SK-N-SH (cell line): ENCODE results near the gene WDCP. TPM values are rescaled to one million over a fixed set of nuclear protein-coding genes. Genes with fewer than 3 reads are reported as not detected.

ENCODE experiments used
- CTCF ChIA-PET: fragments of 300-600, 350-600 bp; formaldehyde crosslinking; extraction: SDS; loops from one replicate; lab custom pipeline; 2021; lab: Yijun Ruan, JAX
- POLR2A ChIA-PET: fragments of 350-600 bp; sonication (Branson Sonifier 250); formaldehyde crosslinking; extraction: SDS; loops from one replicate; lab custom pipeline; 2020; ENCODE audit warnings: antibody characterized with exemption, inconsistent platforms; lab: Yijun Ruan, JAX
- DNase-seq: peaks from one replicate; pipeline ENCODE4 v3.0.0; 2012
- H2AFZ ChIP-seq: fragments of 200-600 bp; sonication (generic); 2 replicates; pipeline ENCODE4 v1.8.1; 2016; ENCODE audit warnings: antibody characterized with exemption, mild to moderate bottlenecking, low read depth
- H3F3A ChIP-seq: fragments of 200-600 bp; sonication (generic); replicated peaks from 2 replicates; pipeline ENCODE3; 2016; ENCODE audit warnings: antibody characterized with exemption, mild to moderate bottlenecking; ENCODE audit not compliant: insufficient read depth
- H3K27ac ChIP-seq, 2 experiments: fragments of 200-500 bp in 1 of 2; fragments of 200-600 bp in 1 of 2; sonication (Bioruptor generic) in 1 of 2; sonication (generic), shearing (Covaris generic) in 1 of 2; 2 replicates each; pipeline versions ENCODE4 v1.5.1 to v1.6.1; 2014 to 2016; ENCODE audit warnings: low read depth in 2 of 2, inconsistent platforms in 1 of 2, low read length in 1 of 2, mild to moderate bottlenecking in 1 of 2, mixed read lengths in 1 of 2
- H3K27me3 ChIP-seq: fragments of 200-600 bp; sonication (generic), shearing (Covaris generic); 2 replicates; pipeline ENCODE4 v1.6.1; 2016; ENCODE audit warnings: mixed run types; ENCODE audit not compliant: insufficient read depth
- H3K36me3 ChIP-seq, 2 experiments: fragments of 200-500 bp in 1 of 2; fragments of 200-600 bp in 1 of 2; sonication (Bioruptor generic) in 1 of 2; sonication (generic) in 1 of 2; replicated peaks in 1 of 2; 2 replicates each; pipeline versions ENCODE3 to v1.5.1; 2014 to 2016; ENCODE audit warnings: low read length in 1 of 2, mild to moderate bottlenecking in 1 of 2; ENCODE audit not compliant: insufficient read depth in 2 of 2, control insufficient read depth in 1 of 2
- H3K4me1 ChIP-seq, 2 experiments: fragments of 200-500 bp in 1 of 2; fragments of 200-600 bp in 1 of 2; sonication (Bioruptor generic) in 1 of 2; sonication (generic), shearing (Covaris generic) in 1 of 2; 2 replicates each; pipeline versions ENCODE4 v1.5.1 to v1.6.1; 2014 to 2016; ENCODE audit warnings: low read depth in 1 of 2, low read length in 1 of 2, mixed run types in 1 of 2; ENCODE audit not compliant: insufficient read depth in 2 of 2, control insufficient read depth in 1 of 2
- H3K4me2 ChIP-seq: fragments of 200-600 bp; sonication (generic), shearing (Covaris generic); 2 replicates; pipeline ENCODE4 v1.6.1; 2017; ENCODE audit warnings: mixed run types
- H3K4me3 ChIP-seq, 2 experiments: fragments of 200-500 bp in 1 of 2; fragments of 200-600 bp in 1 of 2; sonication (Bioruptor generic) in 1 of 2; sonication (generic), shearing (Covaris generic) in 1 of 2; 2 replicates each; pipeline versions ENCODE4 v1.5.1 to v1.8.1; 2014 to 2016; ENCODE audit warnings: low read depth in 2 of 2, inconsistent platforms in 1 of 2, low read length in 1 of 2, mild to moderate bottlenecking in 1 of 2, mixed read lengths in 1 of 2, moderate library complexity in 1 of 2
- H3K79me2 ChIP-seq: fragments of 200-600 bp; sonication (generic); 2 replicates; pipeline ENCODE4 v1.8.1; 2017; ENCODE audit warnings: mild to moderate bottlenecking; ENCODE audit not compliant: insufficient read depth
- H3K9ac ChIP-seq: fragments of 200-600 bp; sonication (generic); 2 replicates; pipeline ENCODE4 v1.6.1; 2017; ENCODE audit warnings: mixed run types
- H3K9me2 ChIP-seq: fragments of 200-600 bp; sonication (generic); 2 replicates; pipeline ENCODE4 v1.6.1; 2017; ENCODE audit warnings: mixed run types
- H3K9me3 ChIP-seq: fragments of 200-600 bp; sonication (generic); 2 replicates; pipeline ENCODE4 v1.6.1; 2017; ENCODE audit warnings: mixed run types, mild to moderate bottlenecking, moderate library complexity
- H4K20me1 ChIP-seq: fragments of 200-600 bp; sonication (generic); 2 replicates; pipeline ENCODE4 v1.6.1; 2017; ENCODE audit warnings: mild to moderate bottlenecking, mixed run types; ENCODE audit not compliant: insufficient read depth
- EP300 ChIP-seq, 2 experiments: IDR thresholded peaks; 2 replicates each; pipeline versions ENCODE4 v1.4.0 to v1.6.1; 2012; ENCODE audit warnings: borderline replicate concordance in 1 of 2, low read depth in 1 of 2, low read length in 1 of 2
- GATA2 ChIP-seq: sonication (generic); formaldehyde crosslinking; IDR thresholded peaks from 2 replicates; pipeline ENCODE4 v1.5.0; 2020; ENCODE audit warnings: mild to moderate bottlenecking, missing genetic modification reagents
- MEF2A ChIP-seq: IDR thresholded peaks from 2 replicates; pipeline ENCODE4 v1.4.0; 2012; ENCODE audit warnings: low read depth, borderline replicate concordance
- NRF1 ChIP-seq: IDR thresholded peaks from 2 replicates; pipeline ENCODE4 v1.6.1; 2012; ENCODE audit warnings: low read depth, mild to moderate bottlenecking, low read length
- RAD21 ChIP-seq: IDR thresholded peaks from 2 replicates; pipeline ENCODE4 v1.6.1; 2012; ENCODE audit warnings: mild to moderate bottlenecking, low read length
- RCOR1 ChIP-seq: fragments of 150-350 bp; IDR thresholded peaks from 2 replicates; pipeline ENCODE4 v1.6.1; 2017; ENCODE audit warnings: antibody characterized with exemption, low read length
- RXRA ChIP-seq: IDR thresholded peaks from 2 replicates; pipeline ENCODE4 v1.4.0; 2012; ENCODE audit warnings: low read depth, mild to moderate bottlenecking, borderline replicate concordance
- SIN3A ChIP-seq: IDR thresholded peaks from 2 replicates; pipeline ENCODE4 v1.6.1; 2012; ENCODE audit warnings: low read depth, mild to moderate bottlenecking, low read length, moderate library complexity, borderline replicate concordance
- SMC3 ChIP-seq: IDR thresholded peaks from 2 replicates; pipeline ENCODE4 v1.6.1; 2012; ENCODE audit warnings: low read depth, low read length, improper control_type of control experiment
- TCF12 ChIP-seq: IDR thresholded peaks from 2 replicates; pipeline ENCODE4 v1.4.0; 2012
- TEAD4 ChIP-seq: IDR thresholded peaks from 2 replicates; pipeline ENCODE4 v1.4.0; 2012; ENCODE audit warnings: mild to moderate bottlenecking, borderline replicate concordance; ENCODE audit not compliant: insufficient read depth
- WGBS: methylation state at CpG from one replicate; pipeline ENCODE4 v1.1.6; 2017; ENCODE audit warnings: low lambda C conversion rate; 5-methylcytosine and 5-hydroxymethylcytosine counted together
- polyA plus RNA-seq, 3 experiments: library from polyadenylated mRNA; depleted of rRNA; stranded (reverse); fragments of >200 nt; gene quantifications; 2 replicates each; pipeline ENCODE4 v1.2.3, GENCODE V29; 2012
- TF ChIP-seq, protein P1 (sequence below): IDR thresholded peaks from 2 replicates; pipeline ENCODE4 v1.4.0; 2012; ENCODE audit warnings: low read depth
- TF ChIP-seq, protein P2 (sequence below): IDR thresholded peaks from 2 replicates; pipeline ENCODE4; 2012

WDCP gene
- polyA plus RNA-seq, 1 of the 3 experiments (the other 2 are of a cell fraction) = 7.1 TPM

DNA sequence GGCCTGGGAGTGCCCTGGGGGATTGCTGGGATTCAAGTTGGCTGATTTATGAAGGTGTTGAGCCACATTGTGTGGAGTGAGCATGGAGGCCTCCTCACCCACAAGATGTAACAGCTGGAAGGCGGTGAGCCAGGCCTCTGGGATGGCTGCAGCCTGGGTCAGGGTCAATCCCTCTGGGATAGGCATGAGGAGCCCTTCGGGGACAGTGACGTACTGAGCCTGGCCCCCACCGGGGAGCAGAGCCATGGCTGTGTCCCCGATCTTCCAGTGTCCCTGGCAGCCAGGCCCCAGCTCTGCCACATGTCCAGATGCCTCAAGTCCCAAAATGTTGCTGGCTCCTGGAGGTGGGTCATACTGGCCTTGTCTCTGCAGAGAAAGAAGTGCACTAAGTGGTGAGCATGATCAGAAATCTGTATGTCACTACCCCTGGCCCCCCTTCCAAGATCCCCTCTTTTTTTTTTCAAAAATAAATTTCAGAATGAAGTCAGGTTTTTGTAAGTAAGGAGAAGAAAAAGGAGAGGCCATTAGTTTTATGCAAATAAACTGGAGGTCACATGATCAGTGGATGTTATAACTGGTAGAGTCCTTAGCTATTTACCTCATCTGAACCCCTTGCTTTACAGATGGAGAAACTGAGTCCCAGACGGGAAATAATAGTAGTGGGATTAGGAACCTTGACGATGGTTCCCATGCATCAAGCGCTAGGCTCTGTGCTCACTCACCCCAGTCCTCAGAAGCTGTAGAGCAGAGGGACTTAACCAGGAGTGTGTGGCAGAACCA is 35.8 kb upstream of the WDCP start:
- WGBS = 85% methylated on average over 8 of the region's 8 CpGs
- H3K4me3 ChIP-seq = peak overlapping the region; percentile 66 to 72
- H3K27me3 ChIP-seq = no peaks in the 10 kb centered on the region
- H3K36me3 ChIP-seq = peaks cover 30 to 38% of the 10 kb centered on the region in 2 experiments
- peaks cover 40% of the 10 kb centered on the region for H3F3A ChIP-seq
- no peaks in the 10 kb centered on the region for H4K20me1 ChIP-seq
- H3K9me2 ChIP-seq = no peaks in the 10 kb centered on the region
- H3K9ac ChIP-seq = peak overlapping the region; percentile 82
- ChIA-PET POLR2A (interaction anchor here (0.7 to 3.0 kb wide), 11 partner anchors 28 to 744 kb away, joined by 4 to 66 read pairs (median 6); partner anchors contain the start of genes ATAD2B, CENPO, FAM228B and FKBP1B), CTCF (interaction anchor here (0.6 to 5.8 kb wide), 33 partner anchors 9 to 903 kb away, joined by 3 to 75 read pairs (median 6); partner anchors contain the start of genes ATAD2B, FAM228B, FKBP1B and ITSN2)
- no peaks in the 10 kb centered on the region for H3K9me3 ChIP-seq
- no peak for TF ChIP-seq EP300 (IDR thresholded peaks at IDR 0.05; ENCODE audit: borderline replicate concordance in 1 of 2, low read depth in 1 of 2, low read length in 1 of 2)
- no peak for TF ChIP-seq TEAD4
- TF ChIP-seq RXRA = no peak
- TF ChIP-seq, protein P1, sequence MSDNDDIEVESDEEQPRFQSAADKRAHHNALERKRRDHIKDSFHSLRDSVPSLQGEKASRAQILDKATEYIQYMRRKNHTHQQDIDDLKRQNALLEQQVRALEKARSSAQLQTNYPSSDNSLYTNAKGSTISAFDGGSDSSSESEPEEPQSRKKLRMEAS = no peak
- no peak for TF ChIP-seq TCF12
- no peak for TF ChIP-seq NRF1
- H3K4me2 ChIP-seq = peak overlapping the region; percentile 87
- H3K4me1 ChIP-seq = peaks cover 0 to 21% of the 10 kb centered on the region in 2 experiments; a peak in 2 of 4 replicates
- no peak for DNase-seq
- H3K79me2 ChIP-seq = peaks cover 13% of the 10 kb centered on the region; the same call in 1 of the 2 replicates
- H2AFZ ChIP-seq = peak overlapping the region; percentile 95
- peak overlapping the region; percentile 86 to 95 for H3K27ac ChIP-seq

DNA sequence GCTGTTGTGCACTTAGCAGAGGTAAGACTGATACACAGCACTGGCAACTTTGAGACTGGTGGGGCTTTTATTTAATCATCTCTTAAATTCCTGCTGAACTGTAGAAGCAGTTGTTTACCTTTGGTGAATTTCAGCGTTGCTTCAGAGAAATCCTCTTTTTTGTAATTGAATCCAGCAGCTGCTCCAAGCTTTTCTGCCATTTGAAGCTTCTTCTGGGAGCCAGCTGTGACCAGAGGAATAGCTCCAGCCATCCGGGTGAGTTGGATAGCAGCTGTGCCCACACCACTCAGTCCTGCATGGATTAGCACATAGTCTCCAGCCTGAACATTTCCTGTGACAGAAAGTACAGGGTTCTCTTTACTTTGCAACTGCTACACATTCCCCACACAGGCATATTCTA is 33.5 kb upstream of the WDCP start:
- ChIA-PET CTCF (interaction anchor here (1.3 to 5.8 kb wide), 5 partner anchors 20 to 255 kb away, joined by 4 to 68 read pairs (median 9); partner anchors contain the start of gene ATAD2B), POLR2A (interaction anchor here (1.3 kb wide), 1 partner anchor 153 kb away, joined by 4 read pairs; the partner anchor contains the start of gene ATAD2B)
- Histone ChIP-seq H3K4me3 (no peak overlapping the region), H3F3A (peaks cover 52% of the 10 kb centered on the region), H3K36me3 (peaks cover 30 to 35% of the 10 kb centered on the region in 2 experiments), H3K79me2 (peaks cover 17% of the 10 kb centered on the region), H3K27ac (no peak overlapping the region), H2AFZ (no peak overlapping the region), H3K9me3 (no peaks in the 10 kb centered on the region), H3K9me2 (no peaks in the 10 kb centered on the region), H3K27me3 (no peaks in the 10 kb centered on the region), H3K4me2 (no peak overlapping the region), H4K20me1 (no peaks in the 10 kb centered on the region), H3K9ac (no peak overlapping the region), H3K4me1 (peaks cover 0 to 27% of the 10 kb centered on the region in 2 experiments; a peak in 2 of 4 replicates)
- DNase-seq = no peak
- TF ChIP-seq, protein P1 = no peak
- TF ChIP-seq RCOR1 = no peak
- TF ChIP-seq GATA2 (CRISPR knock-in tag) = no peak
- no peak for TF ChIP-seq TEAD4
- TF ChIP-seq, protein P2, sequence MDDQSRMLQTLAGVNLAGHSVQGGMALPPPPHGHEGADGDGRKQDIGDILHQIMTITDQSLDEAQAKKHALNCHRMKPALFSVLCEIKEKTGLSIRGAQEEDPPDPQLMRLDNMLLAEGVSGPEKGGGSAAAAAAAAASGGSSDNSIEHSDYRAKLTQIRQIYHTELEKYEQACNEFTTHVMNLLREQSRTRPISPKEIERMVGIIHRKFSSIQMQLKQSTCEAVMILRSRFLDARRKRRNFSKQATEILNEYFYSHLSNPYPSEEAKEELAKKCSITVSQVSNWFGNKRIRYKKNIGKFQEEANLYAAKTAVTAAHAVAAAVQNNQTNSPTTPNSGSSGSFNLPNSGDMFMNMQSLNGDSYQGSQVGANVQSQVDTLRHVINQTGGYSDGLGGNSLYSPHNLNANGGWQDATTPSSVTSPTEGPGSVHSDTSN = no peak
- no peak for TF ChIP-seq SMC3
- TF ChIP-seq NRF1 = no peak
- TF ChIP-seq MEF2A = no peak
- no peak for TF ChIP-seq RAD21
- TF ChIP-seq SIN3A = no peak
- WGBS = 66% methylated on average over 2 of the region's 2 CpGs
